GM21367 (cell line): ENCODE data around the gene BEND7.

ENCODE experiments used
- ATAC-seq: cut with Tn5 transposase; IDR thresholded peaks from one replicate; pipeline ENCODE4 v1.9.1; 2021; ENCODE audit not compliant: unreplicated experiment

BEND7 gene

GRCh38 chr10:13521026-13521425 is 7.8 kb downstream of the BEND7 start:
- ATAC-seq = no peak

GRCh38 chr10:13520194-13520593 is 8.6 kb downstream of the BEND7 start:
- ATAC-seq = no peak

GRCh38 chr10:13518076-13518692 is 10.6 kb downstream of the BEND7 start:
- no peak for ATAC-seq

- no peak for ATAC-seq
Observed at GRCh38 chr10:13517675-13518074, 11.1 kb downstream of the BEND7 start.

- ATAC-seq = no peak
Observed at GRCh38 chr10:13516176-13516575, 12.6 kb downstream of the BEND7 start.

GRCh38 chr10:13515467-13515866 is 13.3 kb downstream of the BEND7 start:
- ATAC-seq = no peak

GRCh38 chr10:13514296-13514695 is 14.5 kb downstream of the BEND7 start:
- ATAC-seq = no peak

GRCh38 chr10:13512564-13512963 is 16.2 kb downstream of the BEND7 start:
- ATAC-seq = no peak

- ATAC-seq = no peak
Observed at GRCh38 chr10:13511409-13511808, 17.4 kb downstream of the BEND7 start.

- ATAC-seq = no peak
Observed at GRCh38 chr10:13505052-13505680, 23.6 kb downstream of the BEND7 start.

- no peak for ATAC-seq
Observed at GRCh38 chr10:13503745-13504463, 24.9 kb downstream of the BEND7 start.

- ATAC-seq = no peak
Observed at GRCh38 chr10:13502380-13502779, 26.4 kb downstream of the BEND7 start.

GRCh38 chr10:13500201-13500600 is 28.6 kb downstream of the BEND7 start:
- ATAC-seq = no peak

GRCh38 chr10:13499150-13499549 is 29.7 kb downstream of the BEND7 start:
- no peak for ATAC-seq

- no peak for ATAC-seq
Observed at GRCh38 chr10:13496931-13497330, 31.9 kb downstream of the BEND7 start.

- ATAC-seq = no peak
Observed at GRCh38 chr10:13496164-13496563, 32.6 kb downstream of the BEND7 start.

GRCh38 chr10:13492493-13493180 is 36.2 kb downstream of the BEND7 start:
- ATAC-seq = no peak

GRCh38 chr10:13491747-13492360 is 37.0 kb downstream of the BEND7 start:
- ATAC-seq = no peak

GRCh38 chr10:13490503-13490902 is 38.3 kb downstream of the BEND7 start:
- ATAC-seq = no peak

GRCh38 chr10:13489035-13489599 is 39.7 kb downstream of the BEND7 start:
- ATAC-seq = no peak

GRCh38 chr10:13485623-13486022 is 43.2 kb downstream of the BEND7 start:
- ATAC-seq = no peak
